Neural cell (in vitro differentiated cells): ENCODE results near the gene CACNA1I. TPM values are rescaled to one million over a fixed set of nuclear protein-coding genes. Genes with fewer than 3 reads are reported as not detected.

Source experiments
- H2AFZ ChIP-seq: fragments of 200-600, 300-800 bp; sonication (generic), shearing (Covaris generic); 2 replicates; pipeline ENCODE4 v1.6.0; 2014; ENCODE audit warnings: low read depth, mild to moderate bottlenecking, antibody characterized with exemption, low read length, moderate library complexity
- H3F3A ChIP-seq: fragments of 200-600 bp; shearing (Covaris generic); 2 replicates; pipeline ENCODE4 v1.6.1; 2016; ENCODE audit warnings: mild to moderate bottlenecking, moderate library complexity, mixed read lengths, antibody characterized with exemption, low read length; ENCODE audit not compliant: insufficient read depth, poor library complexity, severe bottlenecking
- H3K27ac ChIP-seq: fragments of 200-600, 300-800 bp; sonication (generic), shearing (Covaris generic); 2 replicates; pipeline ENCODE4 v1.5.1; 2014; ENCODE audit warnings: mild to moderate bottlenecking, low read length, moderate library complexity
- H3K27me3 ChIP-seq: fragments of 300-800, 200-600 bp; sonication (generic), shearing (Covaris generic); 2 replicates; pipeline ENCODE4 v1.6.0; 2014; ENCODE audit warnings: mild to moderate bottlenecking, low read depth, low read length, moderate library complexity; ENCODE audit not compliant: insufficient read depth
- H3K36me3 ChIP-seq: fragments of 300-800, 200-600 bp; sonication (generic), shearing (Covaris generic); 2 replicates; pipeline ENCODE4 v1.5.1; 2014; ENCODE audit warnings: mild to moderate bottlenecking, antibody characterized with exemption, low read length, moderate library complexity; ENCODE audit not compliant: insufficient read depth
- H3K4me2 ChIP-seq: fragments of 300-800, 200-600 bp; sonication (generic), shearing (Covaris generic); 2 replicates; pipeline ENCODE4 v1.6.0; 2014; ENCODE audit warnings: mild to moderate bottlenecking, low read length
- H3K4me3 ChIP-seq: fragments of 300-800, 200-600 bp; sonication (generic), shearing (Covaris generic); 2 replicates; pipeline ENCODE4 v1.5.1; 2014; ENCODE audit warnings: mild to moderate bottlenecking, low read length, moderate library complexity
- H3K79me2 ChIP-seq: fragments of 200-600 bp; shearing (Covaris generic); replicated peaks from 2 replicates; pipeline ENCODE4 v1.6.0; 2014; ENCODE audit warnings: mild to moderate bottlenecking, low read length, moderate library complexity; ENCODE audit not compliant: insufficient read depth
- H3K9ac ChIP-seq: fragments of 300-800, 200-600 bp; sonication (generic), shearing (Covaris generic); 2 replicates; pipeline ENCODE4 v1.6.1; 2016; ENCODE audit warnings: mild to moderate bottlenecking, low read length, mixed read lengths
- H3K9me2 ChIP-seq: fragments of 200-600 bp; shearing (Covaris generic); 2 replicates; pipeline ENCODE4 v1.6.1; 2016; ENCODE audit warnings: mild to moderate bottlenecking, low read length, mixed read lengths; ENCODE audit not compliant: insufficient read depth
- H3K9me3 ChIP-seq: fragments of 200-600, 300-800 bp; sonication (generic), shearing (Covaris generic); 2 replicates; pipeline ENCODE4 v1.6.1; 2016; ENCODE audit warnings: mild to moderate bottlenecking, mixed run types, low read length, moderate library complexity, mixed read lengths
- H4K20me1 ChIP-seq: fragments of 200-600 bp; shearing (Covaris generic); 2 replicates; pipeline ENCODE4 v1.6.1; 2016; ENCODE audit warnings: mild to moderate bottlenecking, mixed run types; ENCODE audit not compliant: insufficient read depth
- EP300 ChIP-seq: fragments of 450-650 bp; conservative IDR thresholded peaks from 2 replicates; pipeline ENCODE4 v1.6.1; 2014; ENCODE audit warnings: antibody characterized with exemption, mild to moderate bottlenecking, moderate library complexity; ENCODE audit not compliant: poor library complexity, severe bottlenecking
- EZH2 ChIP-seq: fragments of 200-600, 300-800 bp; shearing (Covaris generic), sonication (generic); IDR thresholded peaks from 2 replicates; pipeline ENCODE4 v1.6.1; 2014; ENCODE audit warnings: antibody characterized with exemption, low read length, borderline replicate concordance, mild to moderate bottlenecking; ENCODE audit not compliant: insufficient read depth, poor library complexity, severe bottlenecking
- MXI1 ChIP-seq: fragments of 450-650 bp; conservative IDR thresholded peaks from 2 replicates; pipeline ENCODE4 v1.6.1; 2014; ENCODE audit warnings: antibody characterized with exemption, mild to moderate bottlenecking; ENCODE audit not compliant: poor library complexity, severe bottlenecking
- POLR2AphosphoS5 ChIP-seq: IDR thresholded peaks from 2 replicates; pipeline ENCODE4 v1.6.1; 2012
- RAD21 ChIP-seq: fragments of 450-650 bp; conservative IDR thresholded peaks from 2 replicates; pipeline ENCODE4 v1.6.1; 2014; ENCODE audit warnings: antibody characterized with exemption, mild to moderate bottlenecking, moderate library complexity
- SMC3 ChIP-seq: fragments of 450-650 bp; conservative IDR thresholded peaks from 2 replicates; pipeline ENCODE4 v1.6.1; 2014; ENCODE audit warnings: antibody characterized with exemption, mild to moderate bottlenecking, moderate library complexity; ENCODE audit not compliant: poor library complexity
- TAF1 ChIP-seq: IDR thresholded peaks from 2 replicates; pipeline ENCODE4 v1.6.1; 2012; ENCODE audit warnings: low read depth
- polyA plus RNA-seq: library from polyadenylated mRNA; depleted of rRNA; stranded (reverse); fragments of >200 nt; gene quantifications from 2 replicates; pipeline ENCODE4 v1.2.3, GENCODE V29; 2014
- TF ChIP-seq, protein P1 (sequence below): fragments of 450-650 bp; IDR thresholded peaks from 2 replicates; pipeline ENCODE4 v1.5.1; 2014; ENCODE audit warnings: antibody characterized with exemption, mild to moderate bottlenecking, moderate library complexity; ENCODE audit not compliant: poor library complexity, severe bottlenecking
- TF ChIP-seq, protein P2 (sequence below): IDR thresholded peaks from 2 replicates; pipeline ENCODE4 v1.6.1; 2012; ENCODE audit warnings: borderline replicate concordance

The CACNA1I gene
- polyA plus RNA-seq, 1 donor from 2014 or later, result 1.9 TPM

DNA sequence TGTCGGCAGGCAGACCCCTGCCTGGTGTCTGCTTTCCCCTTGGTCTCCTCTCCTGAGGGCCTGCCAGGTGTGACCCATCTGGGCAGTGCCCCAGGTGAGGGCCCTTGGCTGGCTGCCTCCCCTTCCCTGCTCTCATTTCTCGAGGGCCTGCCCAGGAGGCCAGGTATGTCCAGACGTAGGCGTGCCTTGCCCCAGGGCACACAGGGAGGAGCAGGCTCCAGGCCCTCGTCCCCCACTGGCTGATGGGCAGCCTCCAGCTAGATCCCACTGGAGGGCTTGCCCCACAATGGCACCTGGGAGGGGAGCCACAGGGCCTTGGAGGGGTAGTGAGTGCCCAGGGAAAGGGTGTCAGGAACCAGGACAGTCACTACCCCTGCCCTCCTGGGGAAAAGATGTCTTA, 95.9 kb downstream of the CACNA1I start:
- Histone ChIP-seq H3K9me2 (no peaks in the 10 kb centered on the region), H3K4me3 (no peak overlapping the region), H4K20me1 (no peaks in the 10 kb centered on the region), H3F3A (no peaks in the 10 kb centered on the region), H3K27ac (no peak overlapping the region), H3K9me3 (peaks cover 7% of the 10 kb centered on the region), H3K4me2 (no peak overlapping the region), H3K79me2 (no peaks in the 10 kb centered on the region), H2AFZ (no peak overlapping the region), H3K9ac (no peak overlapping the region), H3K36me3 (no peaks in the 10 kb centered on the region), H3K27me3 (peaks cover 29% of the 10 kb centered on the region)
- TF ChIP-seq, protein P1, sequence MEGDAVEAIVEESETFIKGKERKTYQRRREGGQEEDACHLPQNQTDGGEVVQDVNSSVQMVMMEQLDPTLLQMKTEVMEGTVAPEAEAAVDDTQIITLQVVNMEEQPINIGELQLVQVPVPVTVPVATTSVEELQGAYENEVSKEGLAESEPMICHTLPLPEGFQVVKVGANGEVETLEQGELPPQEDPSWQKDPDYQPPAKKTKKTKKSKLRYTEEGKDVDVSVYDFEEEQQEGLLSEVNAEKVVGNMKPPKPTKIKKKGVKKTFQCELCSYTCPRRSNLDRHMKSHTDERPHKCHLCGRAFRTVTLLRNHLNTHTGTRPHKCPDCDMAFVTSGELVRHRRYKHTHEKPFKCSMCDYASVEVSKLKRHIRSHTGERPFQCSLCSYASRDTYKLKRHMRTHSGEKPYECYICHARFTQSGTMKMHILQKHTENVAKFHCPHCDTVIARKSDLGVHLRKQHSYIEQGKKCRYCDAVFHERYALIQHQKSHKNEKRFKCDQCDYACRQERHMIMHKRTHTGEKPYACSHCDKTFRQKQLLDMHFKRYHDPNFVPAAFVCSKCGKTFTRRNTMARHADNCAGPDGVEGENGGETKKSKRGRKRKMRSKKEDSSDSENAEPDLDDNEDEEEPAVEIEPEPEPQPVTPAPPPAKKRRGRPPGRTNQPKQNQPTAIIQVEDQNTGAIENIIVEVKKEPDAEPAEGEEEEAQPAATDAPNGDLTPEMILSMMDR, result no peak
- TF ChIP-seq, protein P2, sequence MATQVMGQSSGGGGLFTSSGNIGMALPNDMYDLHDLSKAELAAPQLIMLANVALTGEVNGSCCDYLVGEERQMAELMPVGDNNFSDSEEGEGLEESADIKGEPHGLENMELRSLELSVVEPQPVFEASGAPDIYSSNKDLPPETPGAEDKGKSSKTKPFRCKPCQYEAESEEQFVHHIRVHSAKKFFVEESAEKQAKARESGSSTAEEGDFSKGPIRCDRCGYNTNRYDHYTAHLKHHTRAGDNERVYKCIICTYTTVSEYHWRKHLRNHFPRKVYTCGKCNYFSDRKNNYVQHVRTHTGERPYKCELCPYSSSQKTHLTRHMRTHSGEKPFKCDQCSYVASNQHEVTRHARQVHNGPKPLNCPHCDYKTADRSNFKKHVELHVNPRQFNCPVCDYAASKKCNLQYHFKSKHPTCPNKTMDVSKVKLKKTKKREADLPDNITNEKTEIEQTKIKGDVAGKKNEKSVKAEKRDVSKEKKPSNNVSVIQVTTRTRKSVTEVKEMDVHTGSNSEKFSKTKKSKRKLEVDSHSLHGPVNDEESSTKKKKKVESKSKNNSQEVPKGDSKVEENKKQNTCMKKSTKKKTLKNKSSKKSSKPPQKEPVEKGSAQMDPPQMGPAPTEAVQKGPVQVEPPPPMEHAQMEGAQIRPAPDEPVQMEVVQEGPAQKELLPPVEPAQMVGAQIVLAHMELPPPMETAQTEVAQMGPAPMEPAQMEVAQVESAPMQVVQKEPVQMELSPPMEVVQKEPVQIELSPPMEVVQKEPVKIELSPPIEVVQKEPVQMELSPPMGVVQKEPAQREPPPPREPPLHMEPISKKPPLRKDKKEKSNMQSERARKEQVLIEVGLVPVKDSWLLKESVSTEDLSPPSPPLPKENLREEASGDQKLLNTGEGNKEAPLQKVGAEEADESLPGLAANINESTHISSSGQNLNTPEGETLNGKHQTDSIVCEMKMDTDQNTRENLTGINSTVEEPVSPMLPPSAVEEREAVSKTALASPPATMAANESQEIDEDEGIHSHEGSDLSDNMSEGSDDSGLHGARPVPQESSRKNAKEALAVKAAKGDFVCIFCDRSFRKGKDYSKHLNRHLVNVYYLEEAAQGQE, result no peak
- no peak for TF ChIP-seq POLR2AphosphoS5
- TF ChIP-seq MXI1, result no peak
- TF ChIP-seq EZH2, result no peak
- TF ChIP-seq TAF1, result no peak
- TF ChIP-seq EP300, result no peak
- no peak for TF ChIP-seq SMC3
- TF ChIP-seq RAD21, result no peak

DNA sequence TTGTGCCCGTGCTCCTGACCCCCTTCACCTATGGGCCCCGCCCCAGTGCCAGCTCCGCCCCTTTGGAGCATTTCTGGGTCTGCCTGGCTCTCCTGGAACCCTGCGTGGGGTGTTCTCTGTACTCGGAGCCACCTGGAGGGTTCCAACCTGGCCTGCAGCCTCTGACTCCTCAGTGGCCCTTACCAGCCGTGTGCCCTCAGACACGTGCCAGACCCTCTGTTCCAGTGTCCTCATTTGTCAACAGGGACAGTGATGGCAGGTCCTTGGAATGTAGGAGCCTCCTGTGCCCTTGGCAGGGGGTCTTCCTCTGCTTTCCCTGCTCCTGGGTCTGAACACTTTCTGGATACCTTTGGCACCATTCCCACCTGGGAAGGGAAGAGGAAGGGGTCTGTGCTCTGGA, 96.4 kb downstream of the CACNA1I start:
- no peak overlapping the region for H3K4me3 ChIP-seq
- no peak overlapping the region for H3K9ac ChIP-seq
- H2AFZ ChIP-seq, result no peak overlapping the region
- H3K36me3 ChIP-seq, result no peaks in the 10 kb centered on the region
- H3K4me2 ChIP-seq, result no peak overlapping the region
- H3K27me3 ChIP-seq, result peaks cover 25% of the 10 kb centered on the region
- TF ChIP-seq, protein P1, result no peak
- H3K79me2 ChIP-seq, result no peaks in the 10 kb centered on the region
- no peaks in the 10 kb centered on the region for H3F3A ChIP-seq
- no peak overlapping the region for H3K27ac ChIP-seq
- H3K9me3 ChIP-seq, result peaks cover 10% of the 10 kb centered on the region
- no peaks in the 10 kb centered on the region for H3K9me2 ChIP-seq
- no peaks in the 10 kb centered on the region for H4K20me1 ChIP-seq
